HG03060 (cell line): ENCODE results near the gene LOXL4.

Experiments
- ATAC-seq: cut with Tn5 transposase; IDR thresholded peaks from one replicate; pipeline ENCODE4 v1.9.1; 2021; ENCODE audit warnings: low read depth, moderate number of reproducible peaks; ENCODE audit not compliant: unreplicated experiment

The LOXL4 gene

DNA sequence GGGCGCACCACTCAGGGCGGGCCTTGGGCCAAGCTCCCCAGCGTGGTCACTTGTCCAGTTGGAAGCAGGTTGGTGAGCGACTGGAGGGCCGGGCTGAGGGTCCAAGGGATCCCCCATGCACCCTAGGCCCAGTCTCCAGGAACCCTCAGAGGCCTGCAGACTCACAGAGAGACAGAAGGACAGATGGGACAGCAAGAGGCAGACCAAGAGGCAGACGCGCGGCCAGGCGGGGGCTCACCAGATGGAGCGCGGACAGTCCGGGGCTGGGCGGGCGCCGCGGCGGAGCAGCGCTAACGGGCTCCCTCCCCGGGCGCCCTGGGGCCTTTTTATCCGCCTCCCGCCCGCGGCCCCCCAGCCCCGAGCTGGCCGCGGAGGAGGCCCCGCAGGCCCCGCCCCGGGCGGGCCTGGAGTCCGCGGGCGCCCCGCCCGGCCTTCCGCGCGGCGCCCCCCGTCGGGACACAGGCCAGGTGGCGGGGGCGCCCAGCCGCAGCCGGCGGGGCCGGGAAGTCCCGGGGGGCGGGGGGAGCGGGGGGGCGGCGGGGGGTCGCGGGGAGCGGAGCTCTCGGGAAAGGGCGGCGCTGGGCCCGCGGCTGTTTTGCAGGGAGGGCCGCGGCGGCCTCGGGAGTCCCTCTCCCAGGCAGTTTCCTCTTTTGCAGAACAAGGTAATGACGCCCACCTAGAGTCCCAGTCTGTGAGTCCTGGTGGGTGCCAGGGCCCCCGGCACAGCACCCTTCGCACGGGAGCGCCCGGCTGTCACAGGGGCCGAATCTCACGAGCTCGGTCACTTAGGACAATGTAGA lies at the start of gene LOXL4:
LOXL4 (minus strand) TSS at position 301 of the 800 bp plus-strand sequence. CDS start 5,175 bp downstream, outside the sequence.
- ATAC-seq: no peak

DNA sequence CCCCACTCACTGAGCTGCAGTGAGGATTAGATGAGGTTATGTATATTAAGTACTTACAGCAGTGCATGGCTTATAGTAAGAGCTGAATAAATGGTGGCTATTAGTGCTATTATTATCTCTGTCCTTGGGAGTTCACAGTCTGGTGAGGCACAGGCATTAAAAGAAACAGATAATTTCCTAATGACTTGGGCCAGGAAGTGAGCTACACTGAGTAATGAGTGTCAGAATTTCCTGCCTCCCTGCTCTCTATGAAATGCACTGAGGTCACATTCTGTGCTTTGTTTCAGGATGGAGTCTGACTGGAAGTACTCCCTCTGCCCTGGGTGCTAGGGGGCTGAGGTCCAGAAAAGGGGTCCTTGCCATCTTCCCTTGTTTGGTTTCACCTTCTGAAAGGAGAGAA lies 48.7 kb upstream of the LOXL4 start:
- ATAC-seq: no peak

DNA sequence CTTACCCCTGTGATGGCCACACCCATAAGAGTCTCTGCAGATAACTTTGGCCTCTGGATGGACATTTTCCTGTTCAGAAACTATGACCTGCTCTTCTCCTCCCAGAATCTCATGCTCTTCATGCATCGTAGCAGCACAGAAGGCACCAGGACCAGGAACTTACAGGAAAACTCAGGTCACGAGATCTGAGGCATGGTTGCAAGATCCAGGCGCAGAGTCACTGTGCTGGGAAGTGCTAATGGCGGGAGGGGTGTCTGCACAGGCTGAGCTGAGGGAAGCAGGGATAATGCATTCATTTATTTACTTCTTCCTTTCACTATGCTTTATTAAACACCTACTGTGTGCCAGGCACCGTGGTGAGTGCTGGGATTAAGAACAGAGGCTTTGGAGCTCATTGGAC lies 48.2 kb upstream of the LOXL4 start:
- ATAC-seq: no peak

DNA sequence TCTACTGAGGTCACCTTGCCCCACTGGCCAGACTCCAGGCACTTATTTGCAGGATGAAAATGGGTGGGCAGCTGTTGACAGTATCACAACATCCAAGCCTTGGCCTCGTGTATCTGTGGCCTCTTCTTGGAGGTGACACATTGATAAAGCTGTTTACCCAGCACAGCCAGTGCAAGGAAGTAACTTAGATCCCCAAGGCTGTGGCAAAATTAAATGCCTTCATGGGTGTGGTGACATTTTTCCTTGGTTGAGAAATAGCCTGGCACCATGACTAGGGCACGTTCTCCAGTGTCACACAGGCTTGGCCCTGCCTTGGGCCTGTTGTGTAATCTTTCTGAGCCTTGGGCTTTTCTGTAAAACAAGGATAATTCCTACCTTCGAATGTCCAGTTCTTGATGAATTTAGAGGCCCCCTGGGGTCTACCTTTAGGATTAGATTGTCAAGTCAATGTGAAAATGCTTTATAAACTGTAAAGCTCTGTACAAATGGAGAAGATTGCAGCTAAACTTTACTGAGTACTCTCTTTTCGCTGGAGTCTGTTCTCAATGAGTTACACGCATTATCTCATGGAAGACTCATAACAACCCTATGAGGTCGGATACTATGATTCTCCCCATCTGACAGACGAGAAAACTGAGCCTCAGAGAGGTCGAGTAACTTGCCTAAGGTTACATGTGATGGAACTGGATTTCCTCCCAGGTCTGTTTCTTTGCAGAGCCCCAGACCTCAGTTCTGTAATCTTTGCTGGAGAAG lies 46.7 kb upstream of the LOXL4 start:
- no peak for ATAC-seq

DNA sequence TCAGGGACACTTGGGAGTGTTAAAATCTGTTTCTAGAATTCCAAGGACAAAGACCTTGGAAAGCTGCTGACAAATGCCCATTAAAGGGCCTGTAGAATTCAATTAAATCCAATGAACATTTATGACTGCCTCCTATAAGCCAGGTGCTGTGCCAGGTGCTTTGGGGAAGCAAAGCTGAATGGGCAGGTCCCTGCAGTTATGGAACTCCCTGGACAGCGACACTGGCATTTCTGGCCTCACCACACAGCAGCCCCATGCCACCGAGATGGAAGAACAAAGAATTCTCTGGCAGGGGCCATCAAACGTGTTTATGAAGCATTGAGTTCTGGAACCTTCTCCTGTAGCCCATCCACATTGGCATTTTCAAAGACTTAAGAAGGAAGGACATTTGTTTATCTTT lies 45.6 kb upstream of the LOXL4 start:
- no peak for ATAC-seq

DNA sequence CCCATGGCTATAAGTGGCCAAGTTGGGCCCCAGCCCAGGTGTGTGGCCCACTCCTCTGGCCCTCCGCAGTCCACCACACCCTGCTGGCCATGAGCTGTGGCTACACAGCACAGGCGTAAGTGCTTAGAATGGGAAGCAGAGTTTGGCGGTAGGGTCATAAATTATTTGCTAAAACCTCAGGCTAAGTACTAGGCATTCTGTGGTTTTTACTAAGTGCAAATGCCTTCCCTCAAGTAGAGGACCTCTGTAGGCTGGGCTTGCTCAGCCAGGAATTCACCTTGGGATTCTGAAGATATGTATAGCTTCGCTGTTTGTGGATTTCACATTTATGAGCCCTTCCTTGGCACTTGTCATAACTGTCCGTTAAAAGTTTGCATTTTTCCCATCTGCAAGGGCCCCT lies 44.8 kb upstream of the LOXL4 start:
- ATAC-seq: no peak

DNA sequence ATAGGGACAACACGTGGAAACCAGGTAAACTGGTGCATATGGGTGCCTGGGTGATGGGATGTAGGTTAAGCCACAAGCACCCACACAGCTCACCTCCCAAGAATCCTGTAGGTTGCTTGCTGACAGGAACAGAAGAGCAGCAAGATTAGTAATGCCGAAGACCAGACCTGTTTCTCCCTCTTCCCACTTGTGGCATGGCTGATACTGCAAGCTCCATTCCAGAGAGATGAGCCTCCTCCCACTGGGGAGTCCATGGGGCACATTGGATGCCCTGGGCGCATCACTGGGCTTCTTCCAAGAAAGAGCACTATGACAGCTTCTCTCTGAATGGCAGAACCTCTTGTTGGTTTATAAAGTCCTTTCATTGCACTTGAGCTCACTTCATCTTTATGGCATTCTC lies 44.4 kb upstream of the LOXL4 start:
- ATAC-seq: no peak

DNA sequence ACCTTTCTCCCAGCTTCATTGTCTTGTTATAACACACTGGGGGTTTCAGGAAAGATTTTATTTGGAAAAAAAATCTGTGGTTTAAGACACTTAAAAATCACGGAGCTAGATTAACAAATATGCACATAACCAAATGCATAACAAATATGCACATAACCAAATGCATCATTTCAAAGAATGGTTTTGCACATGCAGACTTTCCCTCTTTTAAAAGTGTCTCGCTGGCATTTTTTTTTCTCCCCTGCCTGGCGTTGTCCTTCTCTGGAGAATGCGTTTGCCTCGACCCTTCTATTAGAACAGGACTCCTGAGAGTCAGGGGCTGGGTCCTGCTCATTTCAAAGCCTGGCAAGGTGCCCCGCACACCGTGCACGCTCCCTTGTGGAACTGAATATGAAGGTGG lies 42.7 kb upstream of the LOXL4 start:
- no peak for ATAC-seq

DNA sequence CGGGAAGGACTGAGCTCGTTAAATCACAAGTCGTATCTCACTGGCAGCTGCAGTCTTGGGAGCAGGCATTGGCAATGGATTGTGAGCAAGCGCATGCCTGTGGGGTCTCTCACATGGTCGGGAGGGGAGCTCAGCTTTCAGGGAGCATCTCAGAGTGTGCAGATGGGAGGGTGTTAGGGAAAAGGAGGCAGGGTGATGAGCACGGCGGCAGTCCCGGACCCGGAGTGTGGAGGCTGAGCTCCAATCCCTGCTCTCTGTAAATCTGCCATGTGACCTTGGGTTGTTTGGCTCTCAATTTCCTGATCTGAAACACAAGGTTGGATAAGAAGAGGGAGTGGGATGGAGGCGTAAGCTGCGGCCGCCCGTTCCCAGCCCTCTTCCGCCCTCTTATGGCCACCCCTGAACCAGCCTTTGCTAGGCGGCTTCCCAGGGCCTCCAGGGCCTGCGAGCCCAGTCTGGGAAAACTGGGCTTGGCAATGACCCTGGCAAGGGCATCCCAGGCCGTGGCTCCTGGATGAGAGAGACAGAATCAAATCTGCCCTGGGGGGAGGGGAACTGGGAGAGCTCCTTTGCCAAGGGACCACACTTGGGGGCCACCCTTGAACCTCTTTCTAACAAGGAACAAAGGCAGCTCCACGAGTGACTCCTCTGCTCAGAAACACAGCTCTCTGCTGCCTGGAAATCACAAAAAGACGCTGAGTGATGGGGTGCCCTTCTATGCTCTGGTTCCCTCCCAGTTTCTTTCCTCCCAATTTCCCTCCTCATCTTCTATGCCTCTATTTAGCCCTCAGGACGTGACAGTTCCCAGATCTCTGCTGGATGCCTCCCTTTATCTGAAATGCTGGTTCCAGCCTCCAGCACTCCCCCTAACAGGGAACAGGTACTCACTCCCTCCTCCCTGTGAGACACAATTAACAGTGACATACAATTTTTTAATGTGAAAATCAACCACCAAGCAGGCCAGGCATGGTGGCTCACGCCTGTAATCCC lies 41.7 kb upstream of the LOXL4 start:
- no peak for ATAC-seq

DNA sequence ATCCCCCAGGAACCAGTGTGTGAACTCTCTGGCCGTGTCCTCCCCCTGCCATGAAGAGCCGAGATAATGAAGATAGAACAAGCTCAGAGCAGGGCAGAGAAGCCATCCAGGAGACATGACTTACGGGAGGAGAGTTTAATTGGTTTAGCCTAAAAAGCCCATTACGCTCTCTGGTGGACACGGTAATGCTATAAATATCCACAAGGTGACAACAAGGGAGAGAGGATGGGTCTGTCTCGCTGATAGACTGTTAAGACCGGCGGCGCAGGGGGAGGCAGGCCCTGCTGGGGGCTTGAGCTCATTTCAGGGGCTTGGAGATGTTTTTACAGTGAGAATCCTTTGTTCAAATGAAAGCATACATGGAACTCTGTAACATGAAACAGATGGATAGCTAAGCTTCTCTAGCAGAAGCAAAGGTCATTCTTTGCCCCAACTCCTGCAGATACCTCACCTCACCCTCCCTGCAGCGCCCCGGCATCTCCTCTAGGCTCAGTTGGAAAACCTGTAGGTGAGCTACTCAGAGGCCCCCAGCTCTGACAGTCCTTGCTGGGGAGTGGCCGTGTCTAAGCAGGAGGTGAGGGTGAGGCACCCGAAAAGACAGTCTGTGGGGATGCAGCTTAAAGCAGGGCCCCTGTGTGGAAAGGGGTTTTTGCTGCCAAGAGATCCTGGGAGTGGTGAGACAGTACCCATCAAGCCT lies 40.8 kb upstream of the LOXL4 start:
- no peak for ATAC-seq

DNA sequence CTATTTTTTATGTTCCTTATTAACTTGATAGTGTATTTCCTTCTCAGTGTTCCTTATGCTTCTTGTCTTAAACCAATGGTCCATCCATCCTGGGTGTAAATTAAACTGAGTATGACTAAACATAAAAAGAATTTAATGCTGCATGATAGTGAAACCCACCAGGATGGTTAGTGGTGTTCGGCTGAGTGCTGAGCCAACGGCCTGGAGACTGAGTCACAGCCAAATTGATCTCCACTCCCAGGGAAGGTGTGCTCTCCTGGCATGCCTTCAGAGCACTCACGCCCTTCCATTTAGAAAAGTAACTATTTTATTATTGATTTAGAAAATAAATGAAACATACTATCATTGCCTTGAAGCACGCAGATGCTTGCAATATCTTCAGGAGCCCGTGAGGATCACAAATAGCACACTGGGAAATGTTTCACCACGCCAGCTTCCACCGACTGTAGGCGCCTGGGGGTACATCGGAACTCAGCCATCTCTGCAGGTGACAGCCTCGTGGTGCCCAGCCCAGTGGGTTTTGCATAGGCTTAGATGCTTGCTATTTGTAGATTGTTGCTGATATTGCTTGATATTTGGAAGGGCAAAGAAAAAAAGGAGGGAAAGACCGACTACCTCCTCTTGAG lies 40.0 kb upstream of the LOXL4 start:
- ATAC-seq: no peak

DNA sequence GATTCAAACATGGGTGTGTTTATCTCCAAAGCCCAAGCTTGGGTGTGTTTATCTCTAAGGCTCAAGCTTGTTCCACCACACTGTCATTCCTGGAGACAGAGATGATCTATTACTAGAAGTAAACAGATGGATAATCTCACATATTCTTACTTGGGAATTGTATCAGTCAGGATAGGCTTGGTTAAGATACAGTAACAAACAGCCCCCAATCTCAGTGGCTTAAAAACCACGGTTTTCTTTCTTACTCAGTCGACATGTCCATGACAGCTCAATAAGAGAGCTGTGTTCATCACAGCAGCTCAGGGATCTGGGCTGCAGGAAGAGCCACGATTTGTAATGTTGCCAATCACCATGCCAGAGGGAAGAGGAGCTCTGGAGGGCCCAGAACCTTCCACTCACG lies 38.5 kb upstream of the LOXL4 start:
- no peak for ATAC-seq

DNA sequence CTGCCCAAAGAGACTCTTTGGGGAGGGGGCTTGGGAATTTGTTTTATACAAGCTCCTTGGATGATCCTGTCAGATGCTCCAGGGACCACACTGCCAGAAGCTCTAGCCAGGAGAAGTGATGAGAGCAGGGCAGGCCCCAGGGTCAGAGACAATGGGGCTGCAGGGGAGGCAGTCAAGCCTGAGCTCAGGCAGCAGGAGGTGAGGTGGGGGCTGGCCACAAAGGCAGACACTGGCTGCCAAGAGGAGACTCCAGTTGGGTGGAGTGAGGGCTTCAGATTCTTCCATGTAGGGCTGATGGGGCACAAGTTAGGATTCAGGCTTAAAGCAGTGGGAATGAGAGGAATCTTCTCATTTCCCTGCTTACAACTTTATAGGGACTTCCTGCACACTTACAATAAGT lies 35.6 kb upstream of the LOXL4 start:
- no peak for ATAC-seq

DNA sequence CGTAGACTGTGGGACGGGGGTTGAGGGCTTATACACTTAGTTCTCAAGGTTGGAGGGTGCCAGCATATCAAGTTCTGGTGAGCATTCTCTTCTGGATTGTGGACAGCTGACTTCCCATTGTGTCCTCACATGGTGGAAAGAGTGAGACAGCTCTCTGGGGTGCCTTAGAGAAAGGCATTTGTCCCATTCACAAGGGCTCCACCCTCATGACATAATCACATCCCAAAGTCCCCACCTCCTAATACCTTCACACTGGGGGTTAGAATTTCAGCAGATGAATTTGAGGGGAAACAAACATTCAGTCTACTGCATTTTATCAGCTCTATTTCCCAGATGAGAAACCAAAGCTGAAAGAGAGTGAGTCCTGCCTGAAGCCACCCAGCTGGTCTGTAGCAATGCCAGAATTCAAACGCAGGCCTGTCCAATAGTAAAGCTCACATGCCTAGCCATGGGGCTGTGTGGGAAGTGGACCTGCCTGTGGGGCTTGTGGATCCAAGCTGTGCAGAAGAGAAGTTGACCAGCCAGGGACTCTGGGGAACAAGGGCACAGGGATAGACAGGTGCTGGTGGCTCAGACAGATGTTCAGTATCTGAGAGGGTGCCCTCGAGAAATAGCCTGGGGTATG lies 34.9 kb upstream of the LOXL4 start:
- no peak for ATAC-seq

DNA sequence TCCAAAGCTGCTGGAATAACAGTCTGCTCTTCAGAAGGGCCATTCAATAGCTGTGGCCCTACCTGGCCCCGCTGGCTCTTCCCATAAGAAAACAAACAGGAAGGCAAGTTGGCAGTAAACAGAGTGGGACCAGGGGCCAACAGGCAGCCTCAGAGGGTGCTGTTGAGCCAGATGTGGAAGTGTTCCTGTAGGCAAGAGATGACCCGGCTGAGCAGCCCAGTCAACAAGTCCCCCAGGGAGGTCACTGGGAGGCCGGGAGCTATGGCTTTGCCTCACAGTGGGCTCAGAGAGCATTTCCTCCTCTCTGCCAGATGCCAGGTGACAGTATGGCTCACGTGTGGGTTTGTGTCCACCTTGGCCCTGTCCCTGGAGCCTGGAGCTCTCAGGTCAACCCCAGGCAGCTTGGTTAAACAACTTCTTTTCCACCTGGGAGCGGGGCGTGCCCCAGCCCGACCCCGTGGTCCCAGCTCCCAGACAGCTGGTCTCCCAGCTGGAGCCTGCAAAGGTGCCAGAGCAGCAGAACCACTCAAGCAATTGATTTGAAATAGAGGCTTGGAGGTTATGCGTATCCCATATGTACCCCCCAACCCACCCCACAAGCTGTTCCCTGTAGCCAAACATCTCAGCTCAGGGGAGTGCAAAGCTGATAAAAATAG lies 33.8 kb upstream of the LOXL4 start:
- ATAC-seq: no peak

DNA sequence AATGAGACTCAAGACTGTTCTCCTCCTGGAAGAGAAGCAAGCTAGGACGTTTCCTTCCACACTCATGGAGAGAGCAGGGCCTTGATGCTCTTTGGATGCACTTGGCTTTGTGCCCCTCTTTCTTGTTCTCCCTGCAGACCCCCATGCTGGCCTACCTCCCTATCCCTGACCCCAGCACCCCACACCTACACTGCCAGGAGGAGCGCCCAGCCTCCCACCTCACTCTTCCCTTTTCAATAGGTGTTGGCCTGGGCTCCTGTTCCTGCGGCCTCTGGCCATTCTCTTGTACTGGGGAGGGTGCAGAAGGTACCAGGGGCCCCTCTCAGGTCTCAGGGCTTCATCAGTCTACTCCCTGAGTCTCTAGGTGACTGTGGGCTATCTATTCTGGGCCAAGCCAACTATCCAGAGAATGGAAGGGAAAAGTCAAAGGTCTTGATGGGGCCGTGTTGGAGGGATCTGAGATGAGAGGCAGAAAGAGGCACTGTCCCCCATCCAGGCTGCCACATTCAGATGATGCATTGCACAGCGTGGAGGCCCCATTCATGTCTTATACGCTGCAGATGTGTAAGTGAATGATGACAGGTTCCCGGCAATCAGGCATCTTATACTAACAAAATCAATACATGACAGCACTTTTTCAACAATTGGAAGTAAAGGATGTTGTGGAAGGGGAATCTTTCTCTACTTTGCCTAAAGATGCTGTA lies 32.7 kb upstream of the LOXL4 start:
- no peak for ATAC-seq

DNA sequence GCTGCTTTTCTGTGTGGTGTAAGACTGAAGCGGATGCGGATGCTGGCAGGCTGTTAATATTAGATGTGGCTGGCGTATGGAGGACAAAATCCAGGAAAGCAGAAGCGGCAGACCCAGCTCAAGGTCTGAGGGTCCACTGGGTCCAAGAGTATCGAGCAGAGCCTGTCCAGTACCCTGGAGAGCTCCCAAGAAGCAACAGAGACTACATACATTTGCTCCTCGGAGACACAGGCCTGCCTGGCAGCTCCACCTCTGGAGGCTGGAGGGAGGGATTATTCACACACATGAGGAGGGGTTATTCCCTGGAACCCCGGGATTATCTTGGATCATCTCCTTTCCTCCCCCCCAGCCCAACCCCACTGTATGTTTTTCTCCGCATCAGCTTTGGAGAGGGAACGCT lies 31.3 kb upstream of the LOXL4 start:
- ATAC-seq: no peak

DNA sequence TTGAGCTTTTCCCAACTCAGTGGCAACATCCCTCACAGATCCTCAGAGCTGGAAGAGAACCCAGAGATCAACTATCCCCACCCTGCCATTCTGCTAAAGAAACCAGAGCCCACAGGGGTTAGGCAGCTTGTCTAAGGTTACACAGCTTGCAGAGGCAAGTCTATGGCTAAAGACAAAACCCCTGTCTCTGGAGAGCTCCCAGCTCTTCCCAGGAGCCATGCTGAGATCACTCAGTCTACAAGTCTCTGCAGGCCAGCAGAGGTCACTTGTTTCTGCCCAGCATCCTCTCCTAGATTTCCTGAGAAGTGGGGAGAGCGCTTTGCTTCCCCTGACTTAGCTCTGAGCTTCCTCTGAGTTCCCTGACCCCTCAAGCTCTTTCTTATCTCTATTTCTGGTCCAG lies 28.5 kb upstream of the LOXL4 start:
- ATAC-seq: no peak
